Measurements from ENCODE around the gene ERC2. TPM values are rescaled to one million over a fixed set of nuclear protein-coding genes. Genes with fewer than 3 reads are reported as not detected.
"Not testable (repeated sequence)": the region's sequence is repeated elsewhere in the genome, so short reads cannot be mapped to it uniquely, and the experiment has no call there.

ERC2 gene
- total RNA-seq, 6 donors from 2014 or later = 0.67 to 14.7 (median 1.3) TPM

DNA sequence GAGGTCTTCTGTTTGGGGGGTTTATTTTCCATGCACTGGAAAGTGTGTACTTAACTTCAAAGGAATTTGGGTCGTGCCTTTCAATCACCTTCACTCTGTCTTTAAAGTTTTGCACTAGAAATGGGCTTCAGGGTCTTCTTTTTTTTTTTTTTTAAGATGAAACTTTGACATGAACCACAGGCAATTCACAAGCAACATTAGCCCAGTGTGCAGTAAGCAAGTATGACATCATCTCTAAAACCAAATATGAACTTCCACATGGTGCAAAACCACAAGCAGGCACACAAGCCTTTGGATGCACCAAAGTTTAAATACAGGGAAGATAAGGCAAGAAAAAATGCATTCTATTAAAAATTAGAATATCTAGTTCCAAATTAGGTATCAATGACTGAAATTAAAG, 381.9 kb downstream of the ERC2 start:
- H3K4me3 ChIP-seq = no peak overlapping the region
- no peak for TF ChIP-seq EP300 (IDR thresholded peaks at IDR 0.05)
- TF ChIP-seq POLR2AphosphoS5 (IDR thresholded peaks at IDR 0.05) = no peak
- TF ChIP-seq POLR2A (IDR thresholded peaks at IDR 0.05) = no peak
- TF ChIP-seq, protein P1, sequence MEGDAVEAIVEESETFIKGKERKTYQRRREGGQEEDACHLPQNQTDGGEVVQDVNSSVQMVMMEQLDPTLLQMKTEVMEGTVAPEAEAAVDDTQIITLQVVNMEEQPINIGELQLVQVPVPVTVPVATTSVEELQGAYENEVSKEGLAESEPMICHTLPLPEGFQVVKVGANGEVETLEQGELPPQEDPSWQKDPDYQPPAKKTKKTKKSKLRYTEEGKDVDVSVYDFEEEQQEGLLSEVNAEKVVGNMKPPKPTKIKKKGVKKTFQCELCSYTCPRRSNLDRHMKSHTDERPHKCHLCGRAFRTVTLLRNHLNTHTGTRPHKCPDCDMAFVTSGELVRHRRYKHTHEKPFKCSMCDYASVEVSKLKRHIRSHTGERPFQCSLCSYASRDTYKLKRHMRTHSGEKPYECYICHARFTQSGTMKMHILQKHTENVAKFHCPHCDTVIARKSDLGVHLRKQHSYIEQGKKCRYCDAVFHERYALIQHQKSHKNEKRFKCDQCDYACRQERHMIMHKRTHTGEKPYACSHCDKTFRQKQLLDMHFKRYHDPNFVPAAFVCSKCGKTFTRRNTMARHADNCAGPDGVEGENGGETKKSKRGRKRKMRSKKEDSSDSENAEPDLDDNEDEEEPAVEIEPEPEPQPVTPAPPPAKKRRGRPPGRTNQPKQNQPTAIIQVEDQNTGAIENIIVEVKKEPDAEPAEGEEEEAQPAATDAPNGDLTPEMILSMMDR (IDR thresholded peaks at IDR 0.05) = no peak
- H3K27ac ChIP-seq = no peak overlapping the region
- ATAC-seq (ENCODE audit: low FRiP score in 2 of 2) (no peak), DNase-seq (no peak)
- no peaks in the 10 kb centered on the region for H3K27me3 ChIP-seq
- no peaks in the 10 kb centered on the region for H3K4me1 ChIP-seq
- H3K9me3 ChIP-seq = no peaks in the 10 kb centered on the region
- no peaks in the 10 kb centered on the region for H3K36me3 ChIP-seq
- 12 to 36% methylated on average over 1 of the region's 1 CpG for WGBS, 2 donors

- DNase-seq (no peak), ATAC-seq (ENCODE audit: low FRiP score in 2 of 2) (no peak)
- Histone ChIP-seq H3K9me3 (no peaks in the 10 kb centered on the region), H3K27ac (no peak overlapping the region), H3K4me1 (no peaks in the 10 kb centered on the region), H3K36me3 (no peaks in the 10 kb centered on the region), H3K27me3 (no peaks in the 10 kb centered on the region), H3K4me3 (no peak overlapping the region)
- 54 to 64% methylated on average over 2 of the region's 2 CpGs for WGBS, 2 donors
- TF ChIP-seq, protein P1 (IDR thresholded peaks at IDR 0.05) = no peak
- TF ChIP-seq EP300 (IDR thresholded peaks at IDR 0.05) (no peak), POLR2A (IDR thresholded peaks at IDR 0.05) (no peak), POLR2AphosphoS5 (IDR thresholded peaks at IDR 0.05) (no peak)
Measured at GRCh38 chr3:56081246-56081645, 387.0 kb downstream of the ERC2 start.

- WGBS, 2 donors = 64 to 90% methylated on average over 2 of the region's 2 CpGs
- TF ChIP-seq EP300 (IDR thresholded peaks at IDR 0.05) (no peak), POLR2AphosphoS5 (IDR thresholded peaks at IDR 0.05) (no peak), POLR2A (IDR thresholded peaks at IDR 0.05) (no peak)
- TF ChIP-seq, protein P1 (IDR thresholded peaks at IDR 0.05) = no peak
- no peaks in the 10 kb centered on the region for H3K27me3 ChIP-seq
- no peaks in the 10 kb centered on the region for H3K9me3 ChIP-seq
- ATAC-seq (ENCODE audit: low FRiP score in 2 of 2) (no peak), DNase-seq (no peak)
- no peaks in the 10 kb centered on the region for H3K4me1 ChIP-seq
- H3K4me3 ChIP-seq = no peak overlapping the region
- no peak overlapping the region for H3K27ac ChIP-seq
- H3K36me3 ChIP-seq = no peaks in the 10 kb centered on the region
Measured at GRCh38 chr3:56076746-56077145, 391.5 kb downstream of the ERC2 start.

- no peak overlapping the region for H3K4me3 ChIP-seq
- no peak overlapping the region for H3K27ac ChIP-seq
- H3K4me1 ChIP-seq = no peaks in the 10 kb centered on the region
- H3K36me3 ChIP-seq = no peaks in the 10 kb centered on the region
- 60 to 68% methylated on average over 1 of the region's 1 CpG for WGBS, 2 donors
- H3K27me3 ChIP-seq = no peaks in the 10 kb centered on the region
- no peak for TF ChIP-seq POLR2AphosphoS5 (IDR thresholded peaks at IDR 0.05)
- TF ChIP-seq, protein P1 (IDR thresholded peaks at IDR 0.05) = no peak
- TF ChIP-seq EP300 (IDR thresholded peaks at IDR 0.05) = no peak
- TF ChIP-seq POLR2A (IDR thresholded peaks at IDR 0.05) = no peak
- DNase-seq (no peak), ATAC-seq (ENCODE audit: low FRiP score in 2 of 2) (no peak)
- no peaks in the 10 kb centered on the region for H3K9me3 ChIP-seq
Measured at GRCh38 chr3:56075089-56075488, 393.2 kb downstream of the ERC2 start.

- H3K4me3 ChIP-seq = no peak overlapping the region
- DNase-seq = no peak
- no peak for ATAC-seq (ENCODE audit: low FRiP score in 2 of 2)
- no peaks in the 10 kb centered on the region for H3K27me3 ChIP-seq
- H3K4me1 ChIP-seq = no peaks in the 10 kb centered on the region
- no peaks in the 10 kb centered on the region for H3K9me3 ChIP-seq
- no peaks in the 10 kb centered on the region for H3K36me3 ChIP-seq
- H3K27ac ChIP-seq = no peak overlapping the region
- TF ChIP-seq POLR2AphosphoS5 (IDR thresholded peaks at IDR 0.05) (no peak), EP300 (IDR thresholded peaks at IDR 0.05) (no peak)
- TF ChIP-seq, protein P1 (IDR thresholded peaks at IDR 0.05) = no peak
Measured at GRCh38 chr3:56069766-56070165, 398.5 kb downstream of the ERC2 start.

DNA sequence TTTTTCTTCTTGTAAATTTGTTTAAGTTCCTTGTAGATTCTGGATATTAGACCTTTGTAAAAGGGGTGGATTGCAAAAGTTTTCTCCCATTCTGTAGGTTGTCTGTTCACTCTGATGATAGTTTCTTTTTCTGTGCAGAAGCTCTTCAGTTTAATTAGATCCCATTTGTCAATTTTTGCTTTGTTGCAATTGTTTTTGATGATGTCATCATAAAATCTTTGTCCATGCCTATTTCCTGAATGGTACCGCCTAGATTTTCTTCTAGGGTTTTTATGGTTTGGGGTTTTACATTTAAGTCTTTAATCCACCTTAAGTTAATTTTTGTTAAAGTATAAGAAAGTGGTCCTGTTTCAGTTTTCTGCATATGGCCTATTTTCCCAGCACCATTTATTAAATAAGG, 401.9 kb downstream of the ERC2 start:
- WGBS, 2 donors = 91 to 96% methylated on average over 1 of the region's 1 CpG
- DNase-seq; H3K9me3 ChIP-seq; ATAC-seq (ENCODE audit: low FRiP score in 2 of 2); H3K4me3 ChIP-seq; H3K4me1 ChIP-seq; H3K27ac ChIP-seq; H3K36me3 ChIP-seq; H3K27me3 ChIP-seq: not testable (repeated sequence)

Data from upper lobe of left lung (tissue), 6 donors.